Measurements from ENCODE around the gene S100A11.

S100A11 gene

DNA sequence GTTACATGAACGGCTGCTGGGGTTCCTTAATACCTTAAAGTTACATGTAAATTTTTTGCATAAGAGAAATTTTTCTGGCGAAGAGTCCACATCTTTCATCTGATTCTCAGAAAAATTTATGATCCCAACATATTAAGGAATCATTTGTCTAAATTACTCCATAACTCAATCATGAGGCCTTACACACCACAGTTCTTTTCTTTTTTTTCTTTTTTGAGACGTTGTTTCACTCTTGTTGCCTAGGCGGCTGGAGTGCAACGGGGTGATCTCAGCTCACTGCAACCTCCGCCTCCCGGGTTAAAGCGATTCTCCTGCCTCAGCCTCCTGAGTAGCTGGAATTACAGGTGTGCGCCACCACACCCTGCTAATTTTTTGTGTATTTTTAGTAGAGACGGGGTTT lies 2.1 kb upstream of the S100A11 start:
- DNase-seq = no peak

DNA sequence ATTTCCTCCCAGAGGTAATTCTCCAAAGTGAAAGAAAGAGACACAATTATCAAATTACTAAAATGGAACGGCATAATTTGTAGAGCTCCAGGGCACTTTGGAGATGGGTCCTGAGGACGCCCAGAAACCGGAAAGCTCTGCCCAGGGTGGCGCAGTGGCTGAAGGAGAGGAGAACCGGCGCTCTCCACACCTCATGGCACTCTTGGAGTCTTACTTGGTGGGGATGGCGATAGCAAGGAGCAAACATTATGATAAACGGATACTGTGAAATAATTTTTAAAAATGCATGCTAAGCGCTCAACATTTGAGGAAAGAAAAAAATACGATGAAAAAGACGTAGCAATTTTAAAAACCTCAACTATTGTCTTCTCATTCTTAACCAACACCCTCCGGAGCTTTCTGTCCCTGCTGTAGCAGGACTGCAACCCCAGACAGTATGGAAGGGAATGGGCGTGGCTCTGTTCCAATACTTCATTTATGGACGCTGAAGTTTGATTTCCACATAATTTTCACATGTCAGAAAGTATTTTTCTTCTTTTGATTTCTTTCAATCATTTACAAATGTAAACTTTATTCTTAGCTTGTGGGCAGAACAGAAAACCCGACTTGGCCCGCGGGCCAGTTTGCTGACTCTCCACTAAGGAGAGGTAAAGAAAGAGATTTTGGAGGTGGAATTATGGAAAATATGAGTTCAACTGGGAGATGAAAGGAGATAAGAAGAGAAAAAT lies 1.1 kb downstream of the S100A11 start:
- DNase-seq = peak; percentile 46

- peak; percentile 83 for DNase-seq
These were observed 1.9 kb downstream of the S100A11 start for GRCh38 chr1:152034654-152035538.

- DNase-seq = no peak
These were observed 2.5 kb downstream of the S100A11 start for GRCh38 chr1:152034324-152034653.

- no peak for DNase-seq
These were observed 6.9 kb downstream of the S100A11 start for GRCh38 chr1:152029929-152030211.

GRCh38 chr1:152029144-152029928 lies 7.5 kb downstream of the S100A11 start:
- DNase-seq = peak; percentile 51

DNA sequence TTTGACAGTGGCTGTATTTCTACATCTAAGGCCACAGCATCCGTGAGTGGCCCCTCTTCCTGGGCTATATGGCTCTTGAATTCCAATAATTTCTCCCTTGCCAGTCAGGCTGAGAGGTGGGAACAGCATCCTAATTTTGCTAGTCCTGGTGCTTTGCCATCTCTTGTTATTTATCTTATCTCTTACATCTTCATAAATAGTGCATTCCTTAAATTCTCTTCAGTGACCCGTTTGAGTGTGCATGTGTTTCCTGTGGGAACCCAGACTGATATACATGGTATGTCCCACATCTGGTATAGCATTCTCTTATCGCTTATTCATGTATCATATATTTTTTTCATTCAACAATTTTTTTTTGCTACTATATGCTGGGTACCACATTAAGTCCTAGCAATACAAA lies 9.9 kb downstream of the S100A11 start:
- no peak for DNase-seq

- no peak for DNase-seq
These were observed 12.6 kb downstream of the S100A11 start for GRCh38 chr1:152024223-152024622.

DNA sequence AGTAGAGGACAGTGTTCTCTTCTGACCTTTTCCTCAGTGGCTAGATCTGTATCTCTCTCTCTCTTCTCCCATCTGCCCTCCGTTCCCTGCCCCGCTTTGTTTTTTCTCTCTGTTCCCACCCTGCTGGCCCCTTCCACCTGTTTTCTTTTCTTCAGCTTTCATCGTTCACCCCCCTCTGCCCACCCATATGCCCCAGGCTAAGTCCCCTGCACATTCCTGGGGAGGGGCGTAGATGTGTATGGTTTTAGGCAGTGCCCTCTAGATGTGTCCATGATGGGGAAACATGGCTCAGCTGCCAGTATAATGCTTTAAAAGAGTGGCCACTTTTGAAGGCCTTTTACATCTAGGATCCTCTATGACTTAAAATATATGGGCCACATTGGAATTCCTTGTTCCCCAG lies 13.6 kb downstream of the S100A11 start:
- DNase-seq = no peak

DNA sequence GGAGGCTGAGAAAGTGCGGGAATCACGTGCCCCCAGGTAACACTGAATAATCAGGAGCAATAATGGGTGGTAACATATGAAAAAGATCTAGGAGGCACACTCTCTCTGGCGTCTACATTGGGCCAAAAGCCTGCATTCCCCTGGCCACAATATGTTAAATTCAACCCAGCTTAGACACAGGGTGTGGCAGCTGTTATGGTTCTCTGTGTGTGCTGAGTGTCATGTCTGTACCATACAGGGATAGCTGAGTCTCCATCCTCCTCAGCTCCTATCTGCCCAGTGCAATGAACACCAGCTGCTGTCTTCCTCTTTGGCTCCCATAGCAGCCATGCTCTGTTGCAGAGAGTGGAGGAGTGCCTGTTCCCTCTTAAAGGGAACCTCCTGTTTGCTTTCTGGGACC lies 14.3 kb downstream of the S100A11 start:
- DNase-seq = no peak

GRCh38 chr1:152021569-152021968 lies 15.2 kb downstream of the S100A11 start:
- DNase-seq = no peak

GRCh38 chr1:152020849-152021248 lies 16.0 kb downstream of the S100A11 start:
- no peak for DNase-seq

GRCh38 chr1:152018537-152018936 lies 18.3 kb downstream of the S100A11 start:
- peak; percentile 20 for DNase-seq

- DNase-seq = no peak
These were observed 21.0 kb downstream of the S100A11 start for GRCh38 chr1:152015766-152016165.

GRCh38 chr1:152014943-152015342 lies 21.9 kb downstream of the S100A11 start:
- DNase-seq = no peak

DNA sequence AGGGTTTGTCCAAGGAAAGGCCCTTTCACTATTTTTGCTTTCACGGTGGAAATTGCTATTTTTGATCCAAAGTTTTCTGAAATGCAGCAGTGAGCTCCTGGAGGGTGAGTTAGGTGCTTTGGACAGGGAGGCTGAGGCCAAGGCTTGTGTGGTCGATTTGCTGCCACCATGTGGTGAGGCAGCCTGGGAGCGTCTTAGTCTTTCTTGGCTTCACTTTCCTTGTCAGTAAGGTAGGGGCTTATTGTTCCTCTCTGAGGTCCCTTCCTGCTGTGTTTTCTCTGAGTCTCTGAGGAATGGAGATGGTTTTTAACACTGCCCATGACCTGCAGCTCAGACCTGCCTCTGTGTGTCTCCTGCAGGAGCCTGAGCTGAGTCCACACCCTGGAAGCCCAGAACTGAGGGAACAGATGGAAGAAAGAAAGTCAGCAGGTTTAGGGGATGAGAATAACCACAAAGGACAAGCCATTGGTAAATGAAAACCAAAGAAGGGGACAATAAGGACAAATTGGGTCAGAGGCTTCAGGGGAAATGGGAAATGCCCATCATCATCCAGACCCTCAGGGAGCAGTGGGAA lies 23.1 kb downstream of the S100A11 start:
- peak; percentile 57 for DNase-seq

GRCh38 chr1:152009691-152010090 lies 27.1 kb downstream of the S100A11 start:
- DNase-seq = no peak

DNA sequence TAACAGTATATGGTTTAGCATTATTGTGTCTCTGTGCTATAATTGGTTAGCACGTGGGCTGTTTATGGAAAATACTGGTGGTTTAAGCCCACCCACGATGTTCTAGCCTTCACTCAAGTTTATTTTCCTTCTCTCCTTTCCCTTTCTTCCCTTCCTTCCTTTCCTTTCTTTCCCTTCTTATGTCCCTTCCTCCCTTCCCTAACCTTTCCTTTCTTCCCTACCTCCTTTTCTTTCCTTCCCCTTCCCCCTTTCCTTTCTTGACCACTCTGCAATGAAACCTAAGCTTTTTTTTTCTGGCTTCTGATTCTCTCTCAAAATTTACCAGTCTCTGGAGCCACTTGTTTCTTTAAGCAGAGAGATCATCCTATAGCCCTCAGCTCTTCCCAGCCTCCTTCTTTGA lies 29.8 kb downstream of the S100A11 start:
- DNase-seq = no peak

DNA sequence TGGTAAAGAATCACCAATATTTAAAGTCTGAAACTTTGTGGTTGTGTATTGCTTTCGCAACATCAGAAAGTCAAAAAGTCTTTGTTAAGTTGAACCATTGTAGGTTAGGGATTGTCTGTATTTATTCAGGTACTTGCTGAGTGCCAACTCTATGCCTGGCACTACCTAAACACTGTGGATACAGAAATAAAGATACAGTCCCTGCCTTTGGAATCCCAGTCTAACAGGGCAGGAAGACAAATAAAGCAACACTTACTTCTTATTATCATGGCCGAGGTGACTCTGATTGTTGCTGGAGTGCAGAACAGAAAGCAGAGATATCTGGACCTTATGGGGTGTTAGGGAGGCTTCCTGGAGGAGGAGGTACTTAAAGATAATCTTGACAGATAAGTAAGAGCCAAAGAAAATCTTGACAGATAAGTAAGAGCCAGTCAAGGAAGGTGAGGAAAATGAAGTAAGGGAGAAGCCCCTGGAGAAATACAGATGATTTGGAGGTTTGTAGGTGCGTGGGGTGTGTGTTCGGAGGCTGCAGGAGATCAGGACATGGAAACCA lies 31.4 kb downstream of the S100A11 start:
- no peak for DNase-seq

DNA sequence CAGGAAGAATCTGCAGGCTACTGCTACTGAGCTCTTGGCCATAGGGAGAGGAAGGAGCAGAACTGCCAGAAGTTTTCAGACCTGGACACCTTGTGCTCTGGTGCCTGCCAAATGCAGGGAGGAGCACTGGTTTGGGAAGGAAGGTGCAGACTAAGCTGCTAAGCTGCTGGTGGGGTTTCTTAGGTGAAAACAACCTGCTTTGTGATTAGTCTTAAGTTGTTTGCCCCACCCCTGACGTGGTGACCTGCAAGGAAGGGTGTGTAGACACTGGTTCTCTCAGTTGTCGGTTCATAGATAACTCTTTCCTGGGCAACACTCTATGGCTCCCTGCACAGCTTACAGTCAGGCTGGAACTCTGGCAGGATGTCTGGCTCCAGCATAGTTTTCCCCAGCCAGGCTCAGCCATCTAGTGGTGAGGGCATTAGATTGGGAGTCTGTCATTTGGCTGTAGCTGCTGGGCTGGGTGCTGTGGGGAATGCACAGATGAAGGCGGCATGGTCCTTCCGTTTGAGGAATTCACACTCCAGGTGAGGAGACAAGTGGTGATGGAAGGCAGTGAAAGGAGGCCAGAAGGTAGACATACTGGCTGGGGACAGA lies 32.9 kb downstream of the S100A11 start:
- DNase-seq = no peak

GRCh38 chr1:152002960-152003359 lies 33.8 kb downstream of the S100A11 start:
- DNase-seq = no peak

Measured in activated CD4-positive, alpha-beta T cell treated with anti-CD3 and anti-CD28 coated beads, Interleukin-2, amount 50 U/mL, for 16 hours (primary cell).